Measurements from ENCODE around the gene ADNP2.

The ADNP2 gene

GRCh38 chr18:80147418-80148325 lies 38.6 kb downstream of the ADNP2 start:
- no peaks in the 10 kb centered on the region for H3K4me1 ChIP-seq (ENCODE audit: insufficient read depth, low read length)
- H3K9ac ChIP-seq (ENCODE audit: low read depth, low read length), result no peak overlapping the region
- no peak overlapping the region for H3K27ac ChIP-seq (ENCODE audit: low read depth, low read length)
- peaks cover 14% of the 10 kb centered on the region for H3K36me3 ChIP-seq (ENCODE audit: insufficient read depth, low read length)
- H3K4me3 ChIP-seq (ENCODE audit: low read length), result peak overlapping the region; percentile 49
- H3K27me3 ChIP-seq (ENCODE audit: insufficient read depth, low read length), result no peaks in the 10 kb centered on the region
- WGBS, result 96% methylated on average over 52 of the region's 52 CpGs
- H3K9me3 ChIP-seq (ENCODE audit: insufficient read depth, low read depth, low read length), result no peaks in the 10 kb centered on the region

GRCh38 chr18:80148326-80149199 lies 39.5 kb downstream of the ADNP2 start:
- H3K27ac ChIP-seq (ENCODE audit: low read depth, low read length), result no peak overlapping the region

GRCh38 chr18:80149667-80150066 lies 40.6 kb downstream of the ADNP2 start:
- Histone ChIP-seq H3K36me3 (ENCODE audit: insufficient read depth, low read length) (peaks cover 14% of the 10 kb centered on the region), H3K27ac (ENCODE audit: low read depth, low read length) (no peak overlapping the region), H3K9me3 (ENCODE audit: insufficient read depth, low read depth, low read length) (no peaks in the 10 kb centered on the region), H3K27me3 (ENCODE audit: insufficient read depth, low read length) (no peaks in the 10 kb centered on the region), H3K4me3 (ENCODE audit: low read length) (no peak overlapping the region), H3K9ac (ENCODE audit: low read depth, low read length) (no peak overlapping the region), H3K4me1 (ENCODE audit: insufficient read depth, low read length) (no peaks in the 10 kb centered on the region)

More at GRCh38 chr18:80148326-80149199, 39.5 kb downstream of the ADNP2 start:
- Histone ChIP-seq H3K9ac (ENCODE audit: low read depth, low read length) (no peak overlapping the region), H3K4me1 (ENCODE audit: insufficient read depth, low read length) (no peaks in the 10 kb centered on the region), H3K9me3 (ENCODE audit: insufficient read depth, low read depth, low read length) (no peaks in the 10 kb centered on the region), H3K4me3 (ENCODE audit: low read length) (no peak overlapping the region), H3K36me3 (ENCODE audit: insufficient read depth, low read length) (peaks cover 14% of the 10 kb centered on the region), H3K27me3 (ENCODE audit: insufficient read depth, low read length) (no peaks in the 10 kb centered on the region)
- 96% methylated on average over 34 of the region's 34 CpGs for WGBS

- H3K36me3 ChIP-seq (ENCODE audit: insufficient read depth, low read length), result peaks cover 17% of the 10 kb centered on the region
- WGBS, result 84% methylated on average over 6 of the region's 6 CpGs
Measured at GRCh38 chr18:80154293-80154692, 45.2 kb downstream of the ADNP2 start.

GRCh38 chr18:80157708-80158343 lies 48.8 kb downstream of the ADNP2 start:
- Histone ChIP-seq H3K9ac (ENCODE audit: low read depth, low read length) (no peak overlapping the region), H3K27me3 (ENCODE audit: insufficient read depth, low read length) (no peaks in the 10 kb centered on the region), H3K4me3 (ENCODE audit: low read length) (no peak overlapping the region), H3K27ac (ENCODE audit: low read depth, low read length) (no peak overlapping the region), H3K9me3 (ENCODE audit: insufficient read depth, low read depth, low read length) (no peaks in the 10 kb centered on the region), H3K4me1 (ENCODE audit: insufficient read depth, low read length) (no peaks in the 10 kb centered on the region), H3K36me3 (ENCODE audit: insufficient read depth, low read length) (peaks cover 22% of the 10 kb centered on the region; the same call in 1 of the 2 replicates)
- WGBS, result 66% methylated on average over 6 of the region's 8 CpGs

More at GRCh38 chr18:80154293-80154692, 45.2 kb downstream of the ADNP2 start:
- Histone ChIP-seq H3K4me1 (ENCODE audit: insufficient read depth, low read length) (no peaks in the 10 kb centered on the region), H3K27ac (ENCODE audit: low read depth, low read length) (no peak overlapping the region), H3K4me3 (ENCODE audit: low read length) (no peak overlapping the region), H3K27me3 (ENCODE audit: insufficient read depth, low read length) (no peaks in the 10 kb centered on the region), H3K9me3 (ENCODE audit: insufficient read depth, low read depth, low read length) (no peaks in the 10 kb centered on the region), H3K9ac (ENCODE audit: low read depth, low read length) (no peak overlapping the region)

GRCh38 chr18:80158365-80158764 lies 49.3 kb downstream of the ADNP2 start:
- Histone ChIP-seq H3K9me3 (ENCODE audit: insufficient read depth, low read depth, low read length) (0 out of 2 replicates have a peak, but pooled peaks cover 2% of the 10 kb centered on the region), H3K9ac (ENCODE audit: low read depth, low read length) (no peak overlapping the region), H3K36me3 (ENCODE audit: insufficient read depth, low read length) (peaks cover 22% of the 10 kb centered on the region; the same call in 1 of the 2 replicates), H3K27me3 (ENCODE audit: insufficient read depth, low read length) (no peaks in the 10 kb centered on the region), H3K27ac (ENCODE audit: low read depth, low read length) (no peak overlapping the region), H3K4me3 (ENCODE audit: low read length) (no peak overlapping the region), H3K4me1 (ENCODE audit: insufficient read depth, low read length) (no peaks in the 10 kb centered on the region)
- WGBS, result 94% methylated on average over 4 of the region's 5 CpGs

- H3K4me3 ChIP-seq (ENCODE audit: low read length), result no peak overlapping the region
- H3K36me3 ChIP-seq (ENCODE audit: insufficient read depth, low read length), result peaks cover 22% of the 10 kb centered on the region; the same call in 1 of the 2 replicates
- no peaks in the 10 kb centered on the region for H3K4me1 ChIP-seq (ENCODE audit: insufficient read depth, low read length)
- 97% methylated on average over 109 of the region's 109 CpGs for WGBS
- H3K9ac ChIP-seq (ENCODE audit: low read depth, low read length), result no peak overlapping the region
- no peaks in the 10 kb centered on the region for H3K27me3 ChIP-seq (ENCODE audit: insufficient read depth, low read length)
- H3K27ac ChIP-seq (ENCODE audit: low read depth, low read length), result no peak overlapping the region
- peaks cover 11% of the 10 kb centered on the region; the same call in 1 of the 2 replicates for H3K9me3 ChIP-seq (ENCODE audit: insufficient read depth, low read depth, low read length)
Measured at GRCh38 chr18:80159713-80160636, 50.9 kb downstream of the ADNP2 start.

- H3K36me3 ChIP-seq (ENCODE audit: insufficient read depth, low read length), result peaks cover 15% of the 10 kb centered on the region; the same call in 1 of the 2 replicates
- H3K9ac ChIP-seq (ENCODE audit: low read depth, low read length), result no peak overlapping the region
- H3K9me3 ChIP-seq (ENCODE audit: insufficient read depth, low read depth, low read length), result peaks cover 11% of the 10 kb centered on the region; the same call in 1 of the 2 replicates
- no peaks in the 10 kb centered on the region for H3K4me1 ChIP-seq (ENCODE audit: insufficient read depth, low read length)
- no peak overlapping the region for H3K4me3 ChIP-seq (ENCODE audit: low read length)
- 94% methylated on average over 7 of the region's 7 CpGs for WGBS
- no peaks in the 10 kb centered on the region for H3K27me3 ChIP-seq (ENCODE audit: insufficient read depth, low read length)
- H3K27ac ChIP-seq (ENCODE audit: low read depth, low read length), result no peak overlapping the region
Measured at GRCh38 chr18:80161781-80162417, 52.8 kb downstream of the ADNP2 start.

GRCh38 chr18:80163183-80163582 lies 54.1 kb downstream of the ADNP2 start:
- Histone ChIP-seq H3K4me1 (ENCODE audit: insufficient read depth, low read length) (no peaks in the 10 kb centered on the region), H3K27me3 (ENCODE audit: insufficient read depth, low read length) (no peaks in the 10 kb centered on the region), H3K27ac (ENCODE audit: low read depth, low read length) (no peak overlapping the region), H3K9ac (ENCODE audit: low read depth, low read length) (no peak overlapping the region), H3K4me3 (ENCODE audit: low read length) (no peak overlapping the region), H3K9me3 (ENCODE audit: insufficient read depth, low read depth, low read length) (peaks cover 11% of the 10 kb centered on the region; the same call in 1 of the 2 replicates), H3K36me3 (ENCODE audit: insufficient read depth, low read length) (peaks cover 8% of the 10 kb centered on the region; the same call in 1 of the 2 replicates)
- 96% methylated on average over 7 of the region's 7 CpGs for WGBS
